GM21515 (cell line): ENCODE results near the gene ANO2.

ENCODE experiments used
- ATAC-seq: cut with Tn5 transposase; IDR thresholded peaks from one replicate; pipeline ENCODE4 v1.9.1; 2021; ENCODE audit not compliant: unreplicated experiment

Gene ANO2

DNA sequence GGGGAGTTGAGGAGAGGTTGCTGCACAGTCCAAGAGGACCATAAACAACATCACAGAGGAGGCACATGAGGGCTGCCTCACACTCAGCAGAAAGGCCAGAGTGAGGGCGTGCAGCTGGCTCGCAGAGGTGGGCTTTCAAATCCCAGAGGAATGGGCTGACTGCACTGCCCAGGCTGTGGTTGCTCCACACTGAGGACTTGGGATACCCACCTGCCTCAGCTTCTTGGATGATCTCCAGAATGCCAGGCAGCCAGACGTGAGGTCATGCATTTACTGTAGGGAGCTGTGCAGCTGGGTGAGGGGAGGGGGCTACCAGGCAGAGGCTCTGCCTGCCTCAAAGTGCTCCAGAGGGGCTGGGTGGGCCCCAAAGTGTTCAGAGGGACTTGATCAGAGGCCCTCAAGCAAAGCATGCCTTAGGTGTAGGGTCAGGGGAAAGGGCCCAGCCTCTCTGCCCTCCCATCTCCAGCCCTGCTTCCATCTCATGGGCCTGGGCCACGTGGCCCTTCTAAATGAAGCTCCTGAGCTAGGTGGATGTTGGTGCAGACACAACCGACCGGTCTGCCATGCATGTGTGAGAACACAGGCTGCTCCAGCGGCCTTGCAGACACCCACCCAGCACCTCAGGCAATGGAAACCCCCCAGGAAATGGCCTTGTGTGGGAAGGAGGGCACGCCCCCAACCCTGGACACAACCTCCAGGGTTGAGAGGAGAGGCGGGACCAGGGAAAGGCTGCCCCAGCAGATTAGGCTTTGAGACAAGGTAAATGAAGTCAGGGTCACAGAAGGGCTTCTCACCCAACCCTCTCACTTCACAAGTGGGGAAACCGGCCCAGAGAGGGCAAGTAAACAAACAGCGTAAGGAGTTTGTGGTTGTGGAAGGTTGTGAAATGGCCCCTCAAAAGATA is 422.4 kb downstream of the ANO2 start:
- no peak for ATAC-seq

DNA sequence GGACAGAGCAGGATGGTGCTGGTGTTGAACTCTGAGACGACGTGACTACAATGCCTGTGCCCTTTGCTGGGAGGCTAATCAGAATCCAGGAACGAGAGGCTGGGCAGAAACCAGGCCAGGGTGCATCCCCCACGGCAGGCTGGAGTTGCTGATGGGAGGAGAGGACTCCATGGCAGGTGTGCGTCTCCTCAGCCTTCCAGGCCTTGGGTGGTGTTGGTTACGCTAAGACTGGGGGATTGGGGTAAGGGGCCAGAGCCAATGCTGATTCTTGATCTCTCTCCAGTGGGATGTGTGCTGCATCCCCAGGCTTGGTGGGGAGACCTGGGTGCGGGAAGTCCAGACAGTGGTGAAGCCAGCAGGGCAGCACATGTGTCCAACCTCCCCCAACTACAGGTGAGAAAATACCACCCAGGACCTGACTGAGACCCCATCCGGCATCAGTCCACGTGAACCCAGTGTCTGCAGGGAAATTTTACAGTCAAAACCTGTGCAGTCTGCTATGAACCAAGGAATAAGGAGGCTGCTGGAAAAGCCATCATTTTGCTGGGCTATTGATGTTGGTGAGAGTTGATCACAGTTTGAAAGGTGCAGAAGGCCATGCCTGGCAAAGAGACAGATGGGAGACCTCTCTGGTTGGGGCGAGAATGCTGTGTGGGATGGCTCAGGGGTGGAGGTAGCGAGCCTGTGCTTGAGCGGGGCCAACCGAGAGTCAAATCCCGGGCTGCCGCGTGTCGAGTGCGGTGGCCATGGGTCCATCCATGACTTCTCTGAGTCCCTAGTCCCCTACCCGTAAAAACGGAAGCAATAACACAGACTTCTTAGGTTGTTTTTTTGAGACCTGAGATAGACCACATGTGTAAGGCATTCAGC is 423.4 kb downstream of the ANO2 start:
- no peak for ATAC-seq

- no peak for ATAC-seq
Observed at GRCh38 chr12:5520831-5521230, 424.2 kb downstream of the ANO2 start.

DNA sequence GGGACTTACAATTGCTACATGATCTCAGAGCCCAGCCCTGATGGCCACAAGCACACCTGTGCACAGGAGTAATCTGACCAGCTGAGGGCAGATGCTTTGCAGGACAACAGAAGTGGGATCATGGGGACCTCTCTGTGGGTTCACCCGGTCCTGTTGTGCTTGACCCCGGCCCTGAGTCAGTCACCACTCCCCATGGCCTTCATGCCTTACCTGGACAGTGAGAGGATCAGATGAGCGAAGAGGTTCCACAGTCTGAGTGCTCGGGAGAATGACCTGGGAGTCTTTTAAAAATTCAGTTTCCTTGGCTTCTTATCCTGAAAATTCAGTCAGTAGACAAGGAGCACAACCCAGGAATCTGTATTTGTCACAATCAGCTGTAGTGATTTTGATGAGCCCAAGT is 425.0 kb downstream of the ANO2 start:
- ATAC-seq, result no peak

- no peak for ATAC-seq
Observed at GRCh38 chr12:5518584-5519365, 426.3 kb downstream of the ANO2 start.

DNA sequence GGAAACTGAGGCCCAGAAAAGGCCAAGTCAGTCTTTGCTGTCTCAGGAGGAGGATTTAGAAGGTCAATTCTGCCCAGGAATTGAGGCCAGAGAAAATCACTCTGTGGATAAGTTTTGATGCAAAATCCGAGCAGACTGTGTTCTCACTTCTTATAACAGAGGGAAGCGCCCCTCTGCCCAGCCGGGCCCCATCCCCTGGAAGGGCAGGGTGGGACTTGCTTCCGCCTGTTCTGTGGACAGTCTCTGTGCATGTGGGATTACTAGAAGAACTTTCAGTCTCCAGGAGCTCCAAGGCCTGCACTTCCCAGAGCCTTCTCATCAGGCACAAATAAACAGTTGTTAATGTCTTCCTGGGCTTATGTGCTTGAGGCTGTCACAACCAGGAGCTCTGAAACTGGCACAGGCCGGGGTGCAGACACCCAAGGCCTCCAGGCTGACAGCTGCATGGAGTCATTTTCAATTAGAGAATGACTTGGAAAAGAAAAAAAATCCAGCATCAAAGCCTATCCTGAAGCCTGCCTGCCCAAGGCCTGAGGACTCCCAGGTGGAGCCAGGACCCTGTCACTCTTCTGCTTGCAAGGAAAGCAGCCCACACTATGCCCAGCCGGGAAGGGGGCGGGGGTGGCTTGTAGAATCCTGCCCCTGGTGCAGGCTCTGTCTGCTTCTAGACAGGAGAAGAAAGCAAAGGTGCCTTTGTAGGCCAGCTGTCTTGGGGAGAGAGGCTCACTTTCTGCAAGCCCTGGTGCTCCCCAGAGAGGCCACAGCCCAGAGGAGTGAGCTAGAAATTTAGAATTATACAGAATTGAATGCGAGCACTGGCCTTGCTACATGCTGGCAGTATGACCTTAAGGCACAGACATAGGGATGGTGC is 428.5 kb downstream of the ANO2 start:
- ATAC-seq, result no peak

- no peak for ATAC-seq
Observed at GRCh38 chr12:5515458-5515857, 429.6 kb downstream of the ANO2 start.

DNA sequence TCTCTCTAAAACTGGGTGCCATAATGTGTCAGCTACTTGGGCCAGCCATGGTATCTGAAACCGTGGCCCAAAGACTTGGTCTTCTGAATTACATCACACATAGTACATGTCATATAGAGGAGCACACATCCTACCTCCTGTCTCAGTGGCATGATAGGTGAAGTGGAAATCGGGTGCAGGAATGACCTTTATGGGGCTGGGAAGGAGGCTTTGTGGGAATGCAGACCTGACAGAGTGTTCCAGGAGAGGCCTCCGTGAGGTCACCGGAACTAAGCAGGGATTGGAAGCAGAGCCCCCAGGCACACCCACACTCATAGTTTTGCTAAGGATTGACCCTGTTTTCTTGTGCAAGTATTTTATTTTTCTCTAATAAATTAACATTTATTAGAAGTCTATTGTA is 430.5 kb downstream of the ANO2 start:
- ATAC-seq, result no peak

DNA sequence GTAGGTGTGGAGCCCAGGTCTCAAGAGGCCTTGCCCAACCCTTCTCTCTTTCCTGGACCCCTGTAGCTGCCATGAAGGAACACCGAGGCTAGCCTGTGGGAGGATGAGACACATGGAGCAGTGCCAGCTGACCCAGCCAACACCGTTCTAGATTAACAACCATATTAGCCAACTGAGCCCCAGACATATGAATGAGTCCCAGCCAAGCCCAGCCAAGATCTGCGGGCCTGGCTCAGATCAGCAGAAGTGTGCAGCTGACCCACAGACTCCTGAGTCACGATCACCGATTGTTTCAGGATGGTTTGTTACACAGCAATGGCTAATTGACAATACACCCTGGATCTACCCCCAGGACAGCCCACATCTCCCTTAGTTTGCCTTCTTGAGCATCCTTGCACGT is 431.0 kb downstream of the ANO2 start:
- no peak for ATAC-seq

- no peak for ATAC-seq
Observed at GRCh38 chr12:5513406-5513805, 431.7 kb downstream of the ANO2 start.
